Measurements from ENCODE around the gene NAXD. TPM values are rescaled to one million over a fixed set of nuclear protein-coding genes. Genes with fewer than 3 reads are reported as not detected.
A peak's percentile ranks its signal among the peaks of the same experiment; 100 is the strongest.
"Not testable (repeated sequence)": the region's sequence is repeated elsewhere in the genome, so short reads cannot be mapped to it uniquely, and the experiment has no call there.

NAXD gene
- total RNA-seq, 4 donors from 2014 or later = 12.9 to 37.8 (median 33.3) TPM

GRCh38 chr13:110630566-110631119, 15.3 kb downstream of the NAXD start:
- WGBS, 2 donors (ENCODE audit: low coverage in 1 of 2) = 82 to 89% methylated on average over 4 to 10 of the region's 10 CpGs
- Histone ChIP-seq H3K4me3 (no peak overlapping the region), H3K9me3 (no peaks in the 10 kb centered on the region), H3K4me1 (peaks cover 6 to 36% (median 25%) of the 10 kb centered on the region in 4 donors), H3K36me3 (peaks cover 0 to 12% (median 6%) of the 10 kb centered on the region in 4 donors), H3K27ac (peak overlapping the region; percentile 43 to 82 (median 76)), H3K27me3 (no peaks in the 10 kb centered on the region)
- TF ChIP-seq POLR2AphosphoS5 (IDR thresholded peaks at IDR 0.05) (no peak), CTCF (IDR thresholded peaks at IDR 0.05) (no peak), POLR2A (IDR thresholded peaks at IDR 0.05) (no peak), EP300 (IDR thresholded peaks at IDR 0.05; ENCODE audit: low read depth) (no peak)
- in situ Hi-C loops (cut with MboI; ENCODE audit: low pct_ligation_motif_present in 1 of 4, low pct_unique_long_range_greater_than_20kb in 1 of 4, low sequenced_read_pairs in 3 of 4) (no loop called here), intact Hi-C loops (cut with DNase I; ENCODE audit: low total_unique reads) (loop anchor here (2.0 kb wide), 1 partner anchor 22 kb away; no protein-coding TSS in a partner anchor)
- no peak for DNase-seq

- H3K4me3 ChIP-seq; intact Hi-C loops (cut with DNase I; ENCODE audit: low total_unique reads); H3K27me3 ChIP-seq; H3K27ac ChIP-seq; H3K9me3 ChIP-seq; DNase-seq; in situ Hi-C loops (cut with MboI; ENCODE audit: low pct_ligation_motif_present in 1 of 4, low pct_unique_long_range_greater_than_20kb in 1 of 4, low sequenced_read_pairs in 3 of 4): not testable (repeated sequence)
- 88 to 94% methylated on average over 6 to 15 of the region's 15 CpGs for WGBS, 2 donors (ENCODE audit: low coverage in 1 of 2)
- peaks cover 0 to 28% (median 14%) of the 10 kb centered on the region in 4 donors for H3K36me3 ChIP-seq
- H3K4me1 ChIP-seq = peaks cover 0 to 20% (median 13%) of the 10 kb centered on the region in 4 donors
Measured at GRCh38 chr13:110632255-110632654, 16.9 kb downstream of the NAXD start.

- TF ChIP-seq POLR2A (IDR thresholded peaks at IDR 0.05) (no peak), POLR2AphosphoS5 (IDR thresholded peaks at IDR 0.05) (no peak), EP300 (IDR thresholded peaks at IDR 0.05; ENCODE audit: low read depth) (no peak), CTCF (IDR thresholded peaks at IDR 0.05) (no peak)
- intact Hi-C loops (cut with DNase I; ENCODE audit: low total_unique reads) (no loop called here), in situ Hi-C loops (cut with MboI; ENCODE audit: low pct_ligation_motif_present in 1 of 4, low pct_unique_long_range_greater_than_20kb in 1 of 4, low sequenced_read_pairs in 3 of 4) (no loop called here)
- H3K4me1 ChIP-seq = peaks cover 0 to 16% (median 7%) of the 10 kb centered on the region in 4 donors
- no peak overlapping the region for H3K4me3 ChIP-seq
- WGBS, 2 donors (ENCODE audit: low coverage in 1 of 2) = 84 to 85% methylated on average over 8 of the region's 8 CpGs
- H3K9me3 ChIP-seq = no peaks in the 10 kb centered on the region
- DNase-seq = no peak
- no peaks in the 10 kb centered on the region for H3K27me3 ChIP-seq
- H3K36me3 ChIP-seq = peaks cover 0 to 31% (median 15%) of the 10 kb centered on the region in 4 donors
- H3K27ac ChIP-seq = no peak overlapping the region
Measured at GRCh38 chr13:110633776-110634175, 18.4 kb downstream of the NAXD start.

- intact Hi-C loops (cut with DNase I; ENCODE audit: low total_unique reads) (no loop called here), in situ Hi-C loops (cut with MboI; ENCODE audit: low pct_ligation_motif_present in 1 of 4, low pct_unique_long_range_greater_than_20kb in 1 of 4, low sequenced_read_pairs in 3 of 4) (no loop called here)
- Histone ChIP-seq H3K36me3 (peaks cover 0 to 31% (median 15%) of the 10 kb centered on the region in 4 donors), H3K27me3 (no peaks in the 10 kb centered on the region), H3K4me1 (peaks cover 0 to 13% (median 3%) of the 10 kb centered on the region in 4 donors), H3K27ac (no peak overlapping the region), H3K4me3 (no peak overlapping the region), H3K9me3 (no peaks in the 10 kb centered on the region)
- WGBS, 2 donors (ENCODE audit: low coverage in 1 of 2) = 93% methylated on average over 19 of the region's 19 CpGs; no CpG with 5 or more reads in 1 of the 2 donors
- no peak for TF ChIP-seq EP300 (IDR thresholded peaks at IDR 0.05; ENCODE audit: low read depth)
- TF ChIP-seq CTCF (IDR thresholded peaks at IDR 0.05) = no peak
- TF ChIP-seq POLR2A (IDR thresholded peaks at IDR 0.05) = no peak
- TF ChIP-seq POLR2AphosphoS5 (IDR thresholded peaks at IDR 0.05) = no peak
- no peak for DNase-seq
Measured at GRCh38 chr13:110634558-110634957, 19.2 kb downstream of the NAXD start.

Measured in transverse colon (tissue), 4 donors.